ENCODE data around the gene GGA1. TPM values are rescaled to one million over a fixed set of nuclear protein-coding genes. Genes with fewer than 3 reads are reported as not detected.
A peak's percentile ranks its signal among the peaks of the same experiment; 100 is the strongest.

Gene GGA1
- total RNA-seq, 6 donors from 2014 or later: 52.4 to 226 (median 68.3) TPM

- H3K4me1 ChIP-seq: peaks cover 30 to 47% (median 38%) of the 10 kb centered on the region in 4 donors
- peaks cover 7 to 79% (median 48%) of the 10 kb centered on the region in 4 donors for H3K36me3 ChIP-seq
- no peaks in the 10 kb centered on the region for H3K27me3 ChIP-seq
- no peaks in the 10 kb centered on the region for H3K9me3 ChIP-seq
- no peak overlapping the region for H3K4me3 ChIP-seq
- H3K27ac ChIP-seq: peak overlapping the region; percentile 8 to 78 (median 46)
- WGBS, 2 donors: 42 to 90% methylated on average over 3 to 6 of the region's 6 CpGs
- peak in 1 of 2 donors; percentile 1 for ATAC-seq (ENCODE audit: low FRiP score in 2 of 2)
- TF ChIP-seq, protein P1, sequence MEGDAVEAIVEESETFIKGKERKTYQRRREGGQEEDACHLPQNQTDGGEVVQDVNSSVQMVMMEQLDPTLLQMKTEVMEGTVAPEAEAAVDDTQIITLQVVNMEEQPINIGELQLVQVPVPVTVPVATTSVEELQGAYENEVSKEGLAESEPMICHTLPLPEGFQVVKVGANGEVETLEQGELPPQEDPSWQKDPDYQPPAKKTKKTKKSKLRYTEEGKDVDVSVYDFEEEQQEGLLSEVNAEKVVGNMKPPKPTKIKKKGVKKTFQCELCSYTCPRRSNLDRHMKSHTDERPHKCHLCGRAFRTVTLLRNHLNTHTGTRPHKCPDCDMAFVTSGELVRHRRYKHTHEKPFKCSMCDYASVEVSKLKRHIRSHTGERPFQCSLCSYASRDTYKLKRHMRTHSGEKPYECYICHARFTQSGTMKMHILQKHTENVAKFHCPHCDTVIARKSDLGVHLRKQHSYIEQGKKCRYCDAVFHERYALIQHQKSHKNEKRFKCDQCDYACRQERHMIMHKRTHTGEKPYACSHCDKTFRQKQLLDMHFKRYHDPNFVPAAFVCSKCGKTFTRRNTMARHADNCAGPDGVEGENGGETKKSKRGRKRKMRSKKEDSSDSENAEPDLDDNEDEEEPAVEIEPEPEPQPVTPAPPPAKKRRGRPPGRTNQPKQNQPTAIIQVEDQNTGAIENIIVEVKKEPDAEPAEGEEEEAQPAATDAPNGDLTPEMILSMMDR (IDR thresholded peaks at IDR 0.05): no peak
- TF ChIP-seq EP300 (IDR thresholded peaks at IDR 0.05) (no peak), POLR2A (IDR thresholded peaks at IDR 0.05) (no peak), POLR2AphosphoS5 (IDR thresholded peaks at IDR 0.05) (no peak)
- peak in 1 of 2 donors; percentile 60 for DNase-seq
Observed at GRCh38 chr22:37627545-37627944, 18.9 kb downstream of the GGA1 start.

DNA sequence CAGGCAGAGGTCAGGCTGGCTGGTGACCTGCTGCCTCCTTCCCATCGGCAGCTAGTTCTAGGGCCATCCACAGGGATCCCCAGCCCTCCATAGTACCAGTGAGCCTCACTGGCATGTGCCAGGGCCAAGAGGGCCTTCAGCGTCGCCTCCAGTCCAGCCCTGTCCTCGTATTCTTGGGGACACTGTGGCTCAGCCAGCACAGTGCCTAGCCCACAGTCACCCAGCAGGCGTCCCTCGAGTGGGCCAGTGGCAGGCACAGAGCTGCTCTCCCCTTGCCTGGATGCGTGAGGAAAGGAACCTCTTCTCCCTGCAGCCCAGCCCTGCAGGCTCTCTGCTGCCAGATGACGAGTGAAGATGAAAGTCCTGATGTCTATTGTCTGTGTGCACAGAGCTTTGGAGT is 20.2 kb downstream of the GGA1 start:
- Histone ChIP-seq H3K36me3 (peaks cover 7 to 70% (median 44%) of the 10 kb centered on the region in 4 donors), H3K9me3 (no peaks in the 10 kb centered on the region), H3K4me1 (peaks cover 37 to 57% (median 44%) of the 10 kb centered on the region in 4 donors), H3K27me3 (no peaks in the 10 kb centered on the region), H3K27ac (peak overlapping the region in 1 of 4 donors; percentile 27), H3K4me3 (no peak overlapping the region)
- ATAC-seq (ENCODE audit: low FRiP score in 2 of 2) (no peak), DNase-seq (no peak)
- TF ChIP-seq POLR2AphosphoS5 (IDR thresholded peaks at IDR 0.05): no peak
- TF ChIP-seq EP300 (IDR thresholded peaks at IDR 0.05): no peak
- no peak for TF ChIP-seq POLR2A (IDR thresholded peaks at IDR 0.05)
- TF ChIP-seq, protein P1 (IDR thresholded peaks at IDR 0.05): no peak
- 87 to 96% methylated on average over 6 to 7 of the region's 8 CpGs for whole genome bisulfite sequencing, 2 donors

- DNase-seq (no peak), ATAC-seq (ENCODE audit: low FRiP score in 2 of 2) (no peak)
- no peak overlapping the region for H3K4me3 ChIP-seq
- peaks cover 7 to 61% (median 41%) of the 10 kb centered on the region in 4 donors for H3K36me3 ChIP-seq
- H3K4me1 ChIP-seq: peaks cover 47 to 57% (median 50%) of the 10 kb centered on the region in 4 donors
- H3K27ac ChIP-seq: no peak overlapping the region
- H3K9me3 ChIP-seq: no peaks in the 10 kb centered on the region
- WGBS, 2 donors: 74 to 92% methylated on average over 6 to 10 of the region's 10 CpGs
- H3K27me3 ChIP-seq: no peaks in the 10 kb centered on the region
- TF ChIP-seq POLR2A (IDR thresholded peaks at IDR 0.05) (no peak), EP300 (IDR thresholded peaks at IDR 0.05) (no peak), POLR2AphosphoS5 (IDR thresholded peaks at IDR 0.05) (no peak)
- TF ChIP-seq, protein P1 (IDR thresholded peaks at IDR 0.05): no peak
Observed at GRCh38 chr22:37629928-37630327, 21.3 kb downstream of the GGA1 start.

DNA sequence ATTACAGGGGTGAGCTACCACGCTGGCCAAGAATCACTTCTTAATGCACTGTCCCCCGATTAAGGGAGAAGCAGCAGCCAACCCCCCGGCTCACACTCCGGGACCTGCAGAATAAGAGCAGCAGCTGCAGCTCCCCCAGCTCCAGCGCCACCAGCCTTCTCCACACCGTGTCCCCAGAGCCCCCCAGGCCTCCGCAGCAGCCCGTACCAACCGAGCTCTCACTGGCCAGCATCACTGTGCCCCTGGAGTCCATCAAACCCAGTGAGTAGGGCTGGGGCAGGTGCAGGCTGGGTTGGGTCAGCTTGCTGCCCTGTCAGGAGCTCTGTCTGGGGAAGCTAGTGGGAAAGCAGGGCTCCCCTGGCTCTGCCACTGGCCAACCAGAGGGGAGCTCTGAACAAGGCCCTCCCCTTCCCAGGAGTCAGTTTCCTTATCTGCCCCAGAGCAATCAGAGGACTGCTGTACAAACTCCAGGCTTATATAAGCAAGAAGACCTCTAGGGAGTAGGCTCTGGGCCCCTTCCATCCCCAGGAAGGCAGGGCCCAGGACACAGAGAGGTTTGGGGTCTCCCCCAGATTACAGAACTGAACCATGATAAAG is 22.3 kb downstream of the GGA1 start:
- no peak for DNase-seq
- ATAC-seq (ENCODE audit: low FRiP score in 2 of 2): no peak
- H3K9me3 ChIP-seq: no peaks in the 10 kb centered on the region
- peaks cover 52 to 54% (median 54%) of the 10 kb centered on the region in 4 donors for H3K4me1 ChIP-seq
- peak overlapping the region in 3 of 4 donors; percentile 24 to 42 (median 35) for H3K27ac ChIP-seq
- H3K36me3 ChIP-seq: peaks cover 7 to 52% (median 37%) of the 10 kb centered on the region in 4 donors
- 95 to 100% methylated on average over 2 to 9 of the region's 9 CpGs for WGBS, 2 donors
- H3K27me3 ChIP-seq: no peaks in the 10 kb centered on the region
- H3K4me3 ChIP-seq: no peak overlapping the region
- TF ChIP-seq EP300 (IDR thresholded peaks at IDR 0.05): no peak
- TF ChIP-seq, protein P1 (IDR thresholded peaks at IDR 0.05): no peak
- TF ChIP-seq POLR2AphosphoS5 (IDR thresholded peaks at IDR 0.05): no peak
- TF ChIP-seq POLR2A (IDR thresholded peaks at IDR 0.05): no peak

All from upper lobe of left lung (tissue), 6 donors.